Activated naive CD8-positive, alpha-beta T cell treated with anti-CD3 and anti-CD28 coated beads, Interleukin-2, amount 50 U/mL, for 24 hours (primary cell): Measurements from ENCODE around the gene CD200R1.

Experiments used
- ATAC-seq: fragments of 150-1000 bp; cut with Tn5 transposase; one replicate; pipeline ENCODE4 v1.10.0; 2021
- DNase-seq: peaks from one replicate; pipeline ENCODE4 v3.0.0; 2021
- H3K27ac Mint-ChIP-seq: one replicate; pipeline ENCODE4 v1.8.0; 2021; ENCODE audit warnings: mild to moderate bottlenecking, mixed read lengths
- H3K27me3 Mint-ChIP-seq: one replicate; pipeline ENCODE4 v1.8.0; 2021; ENCODE audit warnings: mixed read lengths
- H3K36me3 Mint-ChIP-seq: one replicate; pipeline ENCODE4 v1.8.0; 2021; ENCODE audit warnings: low read depth, mixed read lengths
- H3K4me1 Mint-ChIP-seq: one replicate; pipeline ENCODE4 v1.8.0; 2021; ENCODE audit warnings: mixed read lengths
- H3K4me3 Mint-ChIP-seq: one replicate; pipeline ENCODE4 v1.8.0; 2021; ENCODE audit warnings: mild to moderate bottlenecking, moderate library complexity, mixed read lengths
- H3K9me3 Mint-ChIP-seq: one replicate; pipeline ENCODE4 v1.8.0; 2021; ENCODE audit warnings: mixed read lengths

CD200R1 gene

GRCh38 chr3:112974894-112975293, at the start of gene CD200R1:
Gene CD200R1, minus strand, starts transcription at chr3:112975103. Its CDS starts 246 bp downstream, at chr3:112974857.
- no peaks in the 10 kb centered on the region for H3K27me3 Mint-ChIP-seq
- peaks cover 80% of the 10 kb centered on the region for H3K4me1 Mint-ChIP-seq
- ATAC-seq (no peak), DNase-seq (no peak)
- H3K4me3 Mint-ChIP-seq, result peak within 1 kb of the TSS; percentile 75
- peak within 1 kb of the TSS; percentile 81 for H3K27ac Mint-ChIP-seq
- no peaks in the 10 kb centered on the region for H3K9me3 Mint-ChIP-seq
- H3K36me3 Mint-ChIP-seq, result no peaks in the 10 kb centered on the region

- Mint-ChIP-seq H3K9me3 (peaks cover 3% of the 10 kb centered on the region), H3K27ac (no peak overlapping the region), H3K27me3 (no peaks in the 10 kb centered on the region), H3K36me3 (peaks cover 7% of the 10 kb centered on the region), H3K4me1 (peaks cover 41% of the 10 kb centered on the region), H3K4me3 (no peak overlapping the region)
- no peak for DNase-seq
- ATAC-seq, result no peak
These were observed 46.6 kb upstream of the CD200R1 start for GRCh38 chr3:113021471-113021870.

GRCh38 chr3:113019182-113020137, 44.6 kb upstream of the CD200R1 start:
- peaks cover 53% of the 10 kb centered on the region for H3K4me1 Mint-ChIP-seq
- DNase-seq, result peak; percentile 86
- peak overlapping the region; percentile 96 for H3K4me3 Mint-ChIP-seq
- H3K36me3 Mint-ChIP-seq, result peaks cover 24% of the 10 kb centered on the region
- H3K27ac Mint-ChIP-seq, result peak overlapping the region; percentile 93
- no peaks in the 10 kb centered on the region for H3K27me3 Mint-ChIP-seq
- peak; percentile 95 for ATAC-seq
- peaks cover 3% of the 10 kb centered on the region for H3K9me3 Mint-ChIP-seq

GRCh38 chr3:113018536-113019181, 43.8 kb upstream of the CD200R1 start:
- no peak for DNase-seq
- Mint-ChIP-seq H3K36me3 (peaks cover 29% of the 10 kb centered on the region), H3K27me3 (no peaks in the 10 kb centered on the region), H3K9me3 (peaks cover 3% of the 10 kb centered on the region), H3K4me1 (peaks cover 57% of the 10 kb centered on the region), H3K4me3 (peak overlapping the region; percentile 96), H3K27ac (peak overlapping the region; percentile 93)
- ATAC-seq, result no peak

GRCh38 chr3:113013593-113013992, 38.7 kb upstream of the CD200R1 start:
- Mint-ChIP-seq H3K4me3 (no peak overlapping the region), H3K27me3 (no peaks in the 10 kb centered on the region), H3K4me1 (peaks cover 59% of the 10 kb centered on the region), H3K27ac (peak overlapping the region; percentile 52), H3K36me3 (peaks cover 66% of the 10 kb centered on the region), H3K9me3 (no peaks in the 10 kb centered on the region)
- ATAC-seq, result no peak
- DNase-seq, result no peak

GRCh38 chr3:113008117-113008516, 33.2 kb upstream of the CD200R1 start:
- peaks cover 72% of the 10 kb centered on the region for H3K36me3 Mint-ChIP-seq
- DNase-seq (no peak), ATAC-seq (no peak)
- no peak overlapping the region for H3K4me3 Mint-ChIP-seq
- peaks cover 62% of the 10 kb centered on the region for H3K4me1 Mint-ChIP-seq
- H3K27ac Mint-ChIP-seq, result no peak overlapping the region
- no peaks in the 10 kb centered on the region for H3K27me3 Mint-ChIP-seq
- no peaks in the 10 kb centered on the region for H3K9me3 Mint-ChIP-seq

- peak overlapping the region; percentile 62 for H3K4me3 Mint-ChIP-seq
- no peaks in the 10 kb centered on the region for H3K9me3 Mint-ChIP-seq
- H3K4me1 Mint-ChIP-seq, result peaks cover 66% of the 10 kb centered on the region
- ATAC-seq, result peak; percentile 79
- peaks cover 72% of the 10 kb centered on the region for H3K36me3 Mint-ChIP-seq
- DNase-seq, result no peak
- H3K27me3 Mint-ChIP-seq, result no peaks in the 10 kb centered on the region
- peak overlapping the region; percentile 88 for H3K27ac Mint-ChIP-seq
These were observed 31.6 kb upstream of the CD200R1 start for GRCh38 chr3:113006359-113007056.

GRCh38 chr3:113005611-113006010, 30.7 kb upstream of the CD200R1 start:
- DNase-seq (no peak), ATAC-seq (peak; percentile 97)
- Mint-ChIP-seq H3K4me1 (peaks cover 74% of the 10 kb centered on the region), H3K27me3 (no peaks in the 10 kb centered on the region), H3K36me3 (peaks cover 72% of the 10 kb centered on the region), H3K9me3 (no peaks in the 10 kb centered on the region), H3K4me3 (peak overlapping the region; percentile 62), H3K27ac (peak overlapping the region; percentile 88)

GRCh38 chr3:113002679-113003078, 27.8 kb upstream of the CD200R1 start:
- H3K9me3 Mint-ChIP-seq, result no peaks in the 10 kb centered on the region
- peak overlapping the region; percentile 78 for H3K27ac Mint-ChIP-seq
- H3K36me3 Mint-ChIP-seq, result peaks cover 70% of the 10 kb centered on the region
- H3K4me3 Mint-ChIP-seq, result no peak overlapping the region
- H3K27me3 Mint-ChIP-seq, result no peaks in the 10 kb centered on the region
- peak; percentile 50 for ATAC-seq
- peaks cover 61% of the 10 kb centered on the region for H3K4me1 Mint-ChIP-seq
- peak; percentile 27 for DNase-seq

GRCh38 chr3:113002037-113002436, 27.1 kb upstream of the CD200R1 start:
- ATAC-seq (no peak), DNase-seq (no peak)
- H3K27ac Mint-ChIP-seq, result peak overlapping the region; percentile 78
- H3K9me3 Mint-ChIP-seq, result no peaks in the 10 kb centered on the region
- peaks cover 65% of the 10 kb centered on the region for H3K36me3 Mint-ChIP-seq
- no peaks in the 10 kb centered on the region for H3K27me3 Mint-ChIP-seq
- no peak overlapping the region for H3K4me3 Mint-ChIP-seq
- H3K4me1 Mint-ChIP-seq, result peaks cover 55% of the 10 kb centered on the region

GRCh38 chr3:113000691-113001090, 25.8 kb upstream of the CD200R1 start:
- Mint-ChIP-seq H3K4me3 (no peak overlapping the region), H3K27me3 (no peaks in the 10 kb centered on the region), H3K9me3 (no peaks in the 10 kb centered on the region), H3K4me1 (peaks cover 43% of the 10 kb centered on the region), H3K27ac (peak overlapping the region; percentile 66), H3K36me3 (peaks cover 60% of the 10 kb centered on the region)
- no peak for DNase-seq
- ATAC-seq, result no peak

GRCh38 chr3:112995800-112996199, 20.9 kb upstream of the CD200R1 start:
- ATAC-seq (no peak), DNase-seq (no peak)
- Mint-ChIP-seq H3K9me3 (no peaks in the 10 kb centered on the region), H3K4me1 (peaks cover 46% of the 10 kb centered on the region), H3K4me3 (no peak overlapping the region), H3K36me3 (peaks cover 33% of the 10 kb centered on the region), H3K27ac (no peak overlapping the region), H3K27me3 (no peaks in the 10 kb centered on the region)

- peak; percentile 94 for ATAC-seq
- peak within 1 kb of the TSS; percentile 94 for H3K27ac Mint-ChIP-seq
- no peaks in the 10 kb centered on the region for H3K9me3 Mint-ChIP-seq
- H3K36me3 Mint-ChIP-seq, result peaks cover 12% of the 10 kb centered on the region
- peak; percentile 86 for DNase-seq
- peaks cover 52% of the 10 kb centered on the region for H3K4me1 Mint-ChIP-seq
- H3K4me3 Mint-ChIP-seq, result peak within 1 kb of the TSS; percentile 88
- no peaks in the 10 kb centered on the region for H3K27me3 Mint-ChIP-seq
These were observed 16.0 kb upstream of the CD200R1 start, which contains the start of gene GTPBP8 for GRCh38 chr3:112990672-112991602. Gene GTPBP8, plus strand, starts transcription at chr3:112990984. Its CDS starts 16 bp downstream, at chr3:112991000.
